CD4-positive, alpha-beta T cell (primary cell): ENCODE measurements around the gene SVIL. TPM values are rescaled to one million over a fixed set of nuclear protein-coding genes. Genes with fewer than 3 reads are reported as not detected.

Experiments
- ATAC-seq: fragments of 200-7000 bp; cut with Tn5 transposase; one replicate; pipeline ENCODE4 v1.10.0; 2022; ENCODE audit warnings: mild to moderate bottlenecking; ENCODE audit not compliant: poor library complexity
- CTCF ChIA-PET: fragments of 350-600 bp; sonication (Branson Sonifier 250); formaldehyde crosslinking; loops from one replicate; lab custom pipeline; 2021; ENCODE audit warnings: antibody characterized with exemption, inconsistent platforms; lab: Charles Lee
- POLR2A ChIA-PET: fragments of 350-600 bp; sonication (Branson Sonifier 250); formaldehyde crosslinking; loops from one replicate; lab custom pipeline; 2021; ENCODE audit warnings: antibody characterized with exemption, inconsistent platforms; lab: Charles Lee
- DNase-seq, 14 experiments: peaks; one replicate each; pipeline ENCODE4 v3.0.0-alpha.2; 2013 to 2020; ENCODE audit warnings: mixed read lengths in 2 of 14
- H3K27ac ChIP-seq, 2 donors: one replicate each; pipeline versions ENCODE4 v1.5.1 to v1.7.0; 2013; ENCODE audit warnings: low read length in 2 of 2, low read depth in 1 of 2, mild to moderate bottlenecking in 1 of 2
- H3K27me3 ChIP-seq, 2 experiments: 1 replicate in 1 of 2; 2 replicates in 1 of 2; pipeline versions ENCODE4 v1.6.1 to v1.7.0; 2013; ENCODE audit warnings: low read length in 2 of 2, control low read depth in 1 of 2, mild to moderate bottlenecking in 1 of 2, moderate library complexity in 1 of 2; ENCODE audit not compliant: insufficient read depth in 2 of 2, control insufficient read depth in 1 of 2
- H3K36me3 ChIP-seq: one replicate; pipeline ENCODE4 v1.6.1; 2013; ENCODE audit warnings: low read length, control low read depth; ENCODE audit not compliant: insufficient read depth
- H3K4me1 ChIP-seq: one replicate; pipeline ENCODE4 v1.6.1; 2013; ENCODE audit warnings: low read length, control low read depth; ENCODE audit not compliant: insufficient read depth
- H3K4me3 ChIP-seq: one replicate; pipeline ENCODE4 v1.5.1; 2013; ENCODE audit warnings: mild to moderate bottlenecking, low read length, moderate library complexity
- H3K9me3 ChIP-seq, 2 experiments: 1 replicate in 1 of 2; 2 replicates in 1 of 2; pipeline versions ENCODE4 v1.6.1 to v1.7.0; 2013; ENCODE audit warnings: low read length in 2 of 2, mild to moderate bottlenecking in 2 of 2, control low read depth in 1 of 2, moderate library complexity in 1 of 2; ENCODE audit not compliant: control insufficient read depth in 1 of 2, insufficient read depth in 1 of 2
- H3K27ac Mint-ChIP-seq: one replicate; pipeline ENCODE4 v1.8.0; 2020; ENCODE audit warnings: mixed read lengths
- H3K27me3 Mint-ChIP-seq: one replicate; pipeline ENCODE4 v1.8.0; 2021; ENCODE audit warnings: mixed read lengths
- H3K36me3 Mint-ChIP-seq: one replicate; pipeline ENCODE4 v1.8.0; 2021; ENCODE audit warnings: low read depth, mixed read lengths
- H3K4me1 Mint-ChIP-seq: one replicate; pipeline ENCODE4 v1.8.0; 2021; ENCODE audit warnings: low read depth, mixed read lengths
- H3K4me3 Mint-ChIP-seq: one replicate; pipeline ENCODE4 v1.8.0; 2020; ENCODE audit warnings: mild to moderate bottlenecking, mixed read lengths
- H3K9me3 Mint-ChIP-seq: one replicate; pipeline ENCODE4 v1.8.0; 2020; ENCODE audit warnings: mixed read lengths
- CTCF ChIP-seq: fragments of 200-600 bp; IDR thresholded peaks from one replicate; pipeline ENCODE4 v1.8.0; 2022; ENCODE audit warnings: antibody characterized with exemption, mild to moderate bottlenecking
- intact Hi-C, 2 experiments: fragments of 100-400 bp; cut with DNase I in 1 of 2; cut with micrococcal nuclease in 1 of 2; formaldehyde crosslinking; loops; one replicate each; pipeline versions ENCODE4 v1.15.1 to v1.9.0; 2023 to 2025; cut with DNase I, micrococcal nuclease
- total RNA-seq, 174 experiments: library from RNA in 2 of 174; stranded (reverse) in 2 of 174; gene quantifications; one replicate each; pipeline ENCODE4 v1.2.3 and lab custom pipeline; 2021 to 2026

The SVIL gene
- total RNA-seq, 2 experiments from 2014 or later: 38.5 to 40.3 TPM

- H3K27ac Mint-ChIP-seq: no peak overlapping the region
- Histone ChIP-seq H3K4me1 (peaks cover 5% of the 10 kb centered on the region), H3K4me3 (no peak overlapping the region), H3K27ac (no peak overlapping the region), H3K27me3 (no peaks in the 10 kb centered on the region), H3K9me3 (peaks cover 0 to 3% of the 10 kb centered on the region in 2 experiments), H3K36me3 (no peaks in the 10 kb centered on the region)
- ATAC-seq (no peak), DNase-seq (no peak)
- no peak overlapping the region for H3K4me3 Mint-ChIP-seq
- ChIA-PET POLR2A (no interaction called here), CTCF (no interaction called here)
- H3K4me1 Mint-ChIP-seq: peaks cover 56% of the 10 kb centered on the region
- H3K36me3 Mint-ChIP-seq: peaks cover 64% of the 10 kb centered on the region
- intact Hi-C loops: no loop called here
- peaks cover 9% of the 10 kb centered on the region for H3K9me3 Mint-ChIP-seq
- no peak for TF ChIP-seq CTCF
- H3K27me3 Mint-ChIP-seq: no peaks in the 10 kb centered on the region
These were observed 36.5 kb upstream of the SVIL start for GRCh38 chr10:29671228-29671780.

- no peak overlapping the region for H3K27ac Mint-ChIP-seq
These were observed 36.0 kb upstream of the SVIL start for GRCh38 chr10:29670761-29671160.

GRCh38 chr10:29669149-29669548 is 34.4 kb upstream of the SVIL start:
- Histone ChIP-seq H3K9me3 (no peaks in the 10 kb centered on the region), H3K36me3 (no peaks in the 10 kb centered on the region), H3K27me3 (no peaks in the 10 kb centered on the region), H3K27ac (no peak overlapping the region), H3K4me1 (no peaks in the 10 kb centered on the region), H3K4me3 (no peak overlapping the region)
- intact Hi-C loops: no loop called here
- Mint-ChIP-seq H3K27ac (no peak overlapping the region), H3K4me1 (peaks cover 40% of the 10 kb centered on the region), H3K9me3 (no peaks in the 10 kb centered on the region), H3K4me3 (no peak overlapping the region), H3K36me3 (peaks cover 45% of the 10 kb centered on the region), H3K27me3 (no peaks in the 10 kb centered on the region)
- DNase-seq (no peak), ATAC-seq (no peak)
- POLR2A ChIA-PET: no interaction called here
- no peak for TF ChIP-seq CTCF
- CTCF ChIA-PET: no interaction called here

More at GRCh38 chr10:29670761-29671160, 36.0 kb upstream of the SVIL start:
- H3K27me3 ChIP-seq: no peaks in the 10 kb centered on the region
- Mint-ChIP-seq H3K27me3 (no peaks in the 10 kb centered on the region), H3K4me1 (peaks cover 50% of the 10 kb centered on the region), H3K9me3 (peaks cover 5% of the 10 kb centered on the region), H3K4me3 (no peak overlapping the region), H3K36me3 (peaks cover 59% of the 10 kb centered on the region)
- POLR2A ChIA-PET: no interaction called here
- no peak overlapping the region for H3K4me3 ChIP-seq
- no peak overlapping the region for H3K27ac ChIP-seq
- no peaks in the 10 kb centered on the region for H3K36me3 ChIP-seq
- ATAC-seq (no peak), DNase-seq (no peak)
- H3K4me1 ChIP-seq: peaks cover 5% of the 10 kb centered on the region
- intact Hi-C loops: no loop called here
- peaks cover 0 to 3% of the 10 kb centered on the region in 2 experiments for H3K9me3 ChIP-seq
- TF ChIP-seq CTCF: no peak
- CTCF ChIA-PET: no interaction called here
